GM18508 (cell line): ENCODE measurements around the gene CENPU.
"Not testable (repeated sequence)": the region's sequence is repeated elsewhere in the genome, so short reads cannot be mapped to it uniquely, and the experiment has no call there.

Experiments used
- ATAC-seq: cut with Tn5 transposase; IDR thresholded peaks from one replicate; pipeline ENCODE4 v1.9.1; 2021; ENCODE audit warnings: moderate number of reproducible peaks; ENCODE audit not compliant: insufficient read depth, unreplicated experiment

Gene CENPU

DNA sequence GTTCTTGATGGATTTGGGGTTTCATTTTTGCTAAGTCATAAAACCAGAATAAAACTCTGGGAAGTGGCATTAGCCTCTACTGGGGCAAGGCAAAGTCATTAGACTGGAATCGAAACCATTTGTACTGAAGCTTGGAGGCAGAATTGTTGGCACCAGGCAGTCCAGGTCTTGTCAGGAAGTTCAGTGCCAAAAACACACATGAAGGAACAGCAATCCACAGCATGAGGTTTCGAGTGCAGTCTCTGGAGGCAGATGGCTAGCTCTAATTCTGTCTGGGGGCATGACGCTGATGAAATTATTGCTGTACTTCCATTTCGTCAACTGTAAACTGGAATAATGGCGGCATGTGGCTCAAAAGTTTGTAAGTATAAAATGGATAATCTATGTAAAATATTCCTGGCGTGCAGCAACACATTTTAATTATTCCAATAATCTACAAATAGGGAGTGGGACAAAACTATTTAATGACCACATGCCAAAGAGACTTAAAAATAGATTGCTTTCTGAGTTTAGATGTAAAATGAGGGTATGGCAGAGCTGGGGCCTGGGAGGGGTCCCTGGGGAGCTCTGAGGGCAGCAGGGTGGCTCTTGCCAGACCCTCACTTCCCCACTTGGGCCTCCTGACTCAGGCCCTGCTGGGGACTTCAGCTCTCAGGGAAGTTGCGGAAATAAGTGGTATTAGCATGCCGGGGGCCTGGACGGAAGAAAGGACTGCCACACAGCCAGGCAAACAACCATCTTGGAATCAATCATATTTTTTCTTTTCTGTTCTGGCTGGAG, 18.8 kb upstream of the CENPU start:
- ATAC-seq, result no peak

DNA sequence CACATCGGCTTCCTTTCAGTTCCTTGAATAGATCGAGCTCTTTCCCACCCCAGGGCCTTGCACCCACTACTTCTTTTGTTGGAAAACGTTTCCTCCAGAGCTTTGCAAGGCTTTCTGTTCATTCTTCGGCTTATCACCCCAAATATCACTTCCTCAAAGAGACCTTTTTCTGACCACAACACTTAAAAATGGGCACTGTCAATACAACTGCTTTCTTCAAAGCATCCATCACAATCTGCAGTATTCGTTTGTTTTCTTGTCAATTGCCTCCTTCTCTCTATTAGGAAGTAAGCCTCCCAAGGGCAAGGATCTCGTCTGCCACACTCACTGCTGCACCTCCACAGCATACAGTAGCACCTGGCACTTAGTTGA, 17.7 kb upstream of the CENPU start:
- no peak for ATAC-seq

DNA sequence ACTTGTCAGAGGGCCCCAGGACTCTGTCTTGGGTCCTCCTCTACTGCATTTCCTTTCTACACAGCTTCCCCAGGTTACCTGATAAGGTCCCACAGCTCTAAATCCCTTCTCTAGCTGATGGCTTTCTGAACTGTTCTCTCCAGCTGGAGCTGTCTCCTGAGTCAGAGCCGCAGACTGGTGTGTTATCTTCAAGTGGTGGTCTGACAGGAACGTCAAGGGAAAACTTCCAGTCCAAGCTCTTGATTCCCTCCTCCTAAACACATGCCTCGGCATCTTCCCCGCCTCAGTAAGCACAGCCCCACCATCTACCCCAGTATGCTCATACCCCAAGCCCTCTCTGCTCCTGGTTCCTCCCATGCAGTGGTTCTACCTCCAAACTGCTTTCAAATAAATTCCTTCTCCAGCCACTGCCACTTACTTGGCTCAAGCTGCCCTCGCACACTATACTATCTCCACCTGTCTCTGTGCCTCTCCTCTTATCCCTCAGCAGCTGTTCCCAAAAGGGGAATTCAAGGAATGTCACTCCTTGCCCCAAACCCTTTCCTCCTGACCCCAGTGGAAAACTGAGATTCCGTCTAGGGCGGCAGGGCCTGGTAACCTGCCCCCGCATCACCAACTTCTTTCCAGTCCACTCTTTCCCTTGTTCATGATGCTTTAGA, 17.2 kb upstream of the CENPU start:
- ATAC-seq, result no peak

DNA sequence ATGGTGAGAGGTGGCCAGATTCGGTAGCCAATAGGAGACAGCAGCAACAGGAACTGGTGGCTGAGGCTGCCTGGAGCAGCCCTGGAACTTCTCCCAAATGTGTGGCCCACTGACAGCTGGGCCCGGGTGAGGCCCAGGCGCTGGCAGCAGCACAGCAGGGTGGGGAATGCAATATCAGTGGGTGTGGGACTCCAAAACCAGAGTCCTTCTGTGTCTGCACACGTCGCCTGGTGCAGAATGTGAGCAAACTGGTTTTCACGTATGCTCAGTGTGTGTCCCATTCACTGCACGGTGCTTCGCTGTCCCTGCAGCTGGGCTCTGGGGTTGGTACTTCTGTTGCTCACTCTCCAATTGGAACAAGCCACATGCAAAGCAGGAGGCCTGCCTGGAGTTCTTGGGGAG, 14.4 kb upstream of the CENPU start:
- ATAC-seq, result no peak

DNA sequence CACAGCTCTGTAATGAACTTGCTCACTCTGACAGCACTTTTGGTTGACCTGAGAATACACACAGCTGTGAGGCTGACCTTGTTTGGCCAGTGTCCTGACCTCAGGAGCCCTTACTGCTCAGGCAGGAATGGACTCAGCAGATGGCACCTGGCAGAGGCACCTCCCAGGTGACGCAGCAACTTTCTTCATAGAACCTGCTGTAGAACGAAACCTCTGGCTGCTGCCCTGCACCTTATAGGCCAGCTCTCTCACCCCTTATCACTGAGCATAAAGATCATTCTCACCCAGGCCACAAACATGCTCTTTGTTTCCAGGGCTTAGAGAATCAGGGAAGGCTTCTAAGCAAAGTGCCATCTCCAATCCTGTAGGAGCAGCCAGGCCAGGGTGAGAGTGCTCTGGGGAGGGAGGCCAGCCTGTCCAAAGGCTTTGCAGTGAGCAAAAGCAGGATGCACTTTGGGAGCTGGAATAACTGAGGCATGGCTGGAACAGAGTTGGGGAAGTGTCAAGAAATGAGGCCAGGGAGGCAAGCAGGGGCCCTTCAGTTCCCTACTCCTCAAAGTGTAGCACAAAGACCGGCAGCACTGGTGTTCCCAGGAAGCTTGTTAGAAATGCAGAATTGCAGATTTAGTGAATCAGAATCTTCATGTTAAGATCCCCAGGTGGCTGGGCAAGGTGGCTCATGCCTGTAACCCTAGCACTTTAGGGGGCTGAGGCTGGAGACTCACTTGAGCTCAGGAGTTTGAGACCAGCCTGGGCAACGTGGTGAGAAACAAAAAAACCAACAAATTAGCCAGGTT, 13.3 kb upstream of the CENPU start:
- no peak for ATAC-seq

DNA sequence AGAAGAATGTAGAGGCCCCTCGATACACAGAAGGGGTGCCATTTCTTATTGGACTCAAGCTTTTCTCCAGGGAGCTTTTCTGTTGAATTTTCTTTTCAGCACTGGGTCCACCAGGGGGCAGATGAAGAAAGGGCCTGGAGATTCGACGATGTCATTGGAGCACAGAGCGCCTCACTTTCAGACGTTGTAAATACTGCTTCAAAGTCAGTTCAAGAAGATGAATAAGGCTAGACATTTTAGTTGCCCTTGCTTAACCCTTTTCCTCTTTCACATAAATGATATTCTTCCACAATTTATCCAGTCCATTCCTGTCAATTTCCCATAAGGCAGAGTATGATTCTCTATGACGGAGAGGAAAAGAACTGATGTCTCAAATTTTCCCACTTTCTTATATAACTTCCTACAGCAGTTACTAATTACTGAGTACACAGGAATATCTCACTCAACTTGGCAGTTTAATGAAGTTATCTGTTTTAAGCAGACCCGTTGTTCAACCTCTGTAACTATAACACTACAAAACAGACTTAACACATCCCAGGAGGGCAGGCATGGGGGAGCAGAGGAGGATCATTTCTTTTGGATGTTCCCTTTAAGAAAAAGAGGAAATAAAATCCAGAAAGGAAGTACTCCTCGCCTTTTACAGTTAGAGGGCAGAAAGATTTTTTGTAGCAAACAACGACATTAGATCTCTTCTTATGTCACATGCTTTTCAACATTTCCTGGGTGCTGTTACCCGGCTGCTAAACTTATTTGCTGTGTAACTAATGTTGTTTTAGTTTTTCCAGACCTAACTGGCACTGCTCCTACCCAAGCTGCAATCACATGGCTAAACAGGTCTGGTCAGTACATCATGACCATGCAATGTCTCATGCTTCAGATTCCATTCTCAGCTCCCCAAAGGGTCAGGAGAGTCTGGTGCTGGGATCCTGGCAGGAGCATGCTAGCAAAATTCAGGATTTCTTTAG, 12.2 kb upstream of the CENPU start:
- no peak for ATAC-seq

DNA sequence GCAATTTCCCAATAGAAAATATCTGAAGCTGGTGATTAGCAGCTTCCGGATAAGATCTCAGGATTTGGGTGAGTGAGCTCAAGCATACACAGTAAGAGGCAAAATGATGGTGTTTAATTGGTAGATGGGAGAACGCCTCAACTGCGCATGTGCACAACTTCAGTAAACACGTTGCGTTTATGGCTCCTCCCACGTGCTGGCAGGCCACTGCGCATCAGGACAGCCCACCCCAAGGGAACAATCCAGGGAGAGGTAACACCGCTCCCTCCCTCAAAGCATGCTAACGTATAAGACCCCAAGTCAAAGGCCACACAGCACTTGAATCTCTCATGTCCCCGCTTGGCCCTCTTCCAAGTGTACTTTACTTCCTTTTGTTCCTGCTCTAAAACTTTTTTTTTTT, 10.3 kb upstream of the CENPU start:
- ATAC-seq, result no peak

DNA sequence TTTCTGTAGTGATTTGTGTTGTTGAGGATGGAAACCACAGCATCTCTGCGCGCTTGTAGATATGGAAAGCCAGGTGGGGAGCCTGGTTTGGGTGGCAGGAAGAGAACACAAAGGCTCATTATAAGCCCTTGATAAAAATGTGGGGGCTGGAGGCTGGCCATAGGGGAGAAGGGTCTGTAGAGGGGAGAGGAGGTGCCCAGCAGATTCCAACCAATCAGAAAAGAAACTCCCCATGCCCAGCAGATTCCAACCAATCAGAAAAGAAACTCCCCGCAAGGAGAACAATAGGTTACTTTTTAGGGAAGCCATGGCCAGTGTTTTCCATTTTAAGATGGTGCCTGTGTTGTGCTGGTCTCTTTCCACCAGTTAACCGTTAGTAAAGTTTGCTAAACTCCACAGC, 9.8 kb upstream of the CENPU start:
- ATAC-seq, result no peak

DNA sequence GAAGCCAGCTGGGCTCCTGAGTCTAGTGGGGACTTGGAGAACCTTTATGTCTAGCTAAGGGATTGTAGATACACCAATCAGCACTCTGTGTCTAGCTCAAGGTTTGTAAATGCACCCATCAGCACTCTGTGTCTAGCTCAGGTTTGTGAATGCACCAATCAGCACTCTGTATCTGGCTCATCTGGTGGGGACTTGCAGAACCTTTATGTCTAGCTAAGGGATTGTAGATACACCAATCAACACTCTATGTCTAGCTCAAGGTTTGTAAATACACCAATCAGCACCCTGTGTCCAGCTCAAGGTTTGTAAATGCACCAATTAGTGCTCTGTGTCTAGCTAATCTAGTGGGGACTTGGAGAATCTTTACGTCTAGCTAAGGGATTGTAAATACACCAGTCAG, 7.8 kb upstream of the CENPU start:
- ATAC-seq, result not testable (repeated sequence)

DNA sequence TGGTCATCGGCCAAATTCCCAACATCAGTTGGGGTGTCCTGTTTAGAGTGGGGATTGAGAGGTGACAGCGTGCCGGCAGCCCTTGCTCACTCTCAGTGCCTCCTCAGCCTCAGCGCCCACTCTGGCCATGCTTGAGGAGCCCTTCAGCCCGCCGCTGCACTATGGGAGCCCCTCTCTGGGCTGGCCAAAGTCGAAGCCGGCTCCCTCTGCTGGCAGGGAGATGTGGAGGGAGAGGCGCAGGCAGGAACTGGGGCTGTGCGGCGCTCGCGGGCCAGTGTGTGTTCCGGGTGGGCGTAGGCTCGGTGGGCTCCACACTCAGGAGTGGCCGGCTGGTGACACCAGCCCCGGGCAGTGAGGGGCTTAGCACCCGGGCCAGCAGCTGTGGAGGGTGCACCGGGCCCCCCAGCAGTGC, 7.1 kb upstream of the CENPU start:
- ATAC-seq, result no peak

DNA sequence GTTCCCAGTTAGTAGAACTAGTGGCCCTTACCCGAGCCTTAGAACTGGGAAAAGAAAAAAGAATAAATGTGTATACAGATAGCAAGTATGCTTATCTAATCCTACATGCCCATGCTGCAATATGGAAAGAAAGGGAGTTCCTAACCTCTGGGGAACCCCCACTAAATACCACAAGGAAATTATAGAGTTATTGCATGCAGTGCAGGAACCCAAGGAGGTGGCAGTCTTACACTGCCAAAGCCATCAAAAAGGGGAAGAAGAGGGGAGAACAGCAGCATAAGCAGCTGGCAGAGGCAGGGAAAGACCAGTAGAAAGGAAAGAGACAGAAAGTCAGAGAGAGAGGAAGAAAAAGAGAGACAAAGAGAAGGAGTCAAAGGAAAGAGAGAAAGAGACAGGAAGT, 5.7 kb upstream of the CENPU start:
- not testable (repeated sequence) for ATAC-seq

DNA sequence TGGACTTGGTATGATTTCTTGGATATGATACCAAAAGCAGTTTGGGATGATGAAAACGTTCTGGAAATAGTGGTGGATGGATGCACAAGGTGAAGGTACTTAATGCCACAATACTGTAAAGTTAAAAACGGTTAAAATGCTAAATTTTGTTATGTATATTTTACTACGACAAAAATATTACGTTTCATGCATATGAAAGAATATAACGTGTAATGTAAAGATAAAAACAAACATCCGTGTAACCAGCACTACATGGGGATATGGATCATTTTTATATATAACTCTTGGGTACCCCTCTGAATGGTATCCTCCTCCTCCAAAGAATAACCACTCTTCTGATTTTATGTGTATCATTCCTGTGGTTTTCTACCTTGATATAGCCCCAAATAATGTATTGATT, 862 bp upstream of the CENPU start:
- ATAC-seq, result no peak

DNA sequence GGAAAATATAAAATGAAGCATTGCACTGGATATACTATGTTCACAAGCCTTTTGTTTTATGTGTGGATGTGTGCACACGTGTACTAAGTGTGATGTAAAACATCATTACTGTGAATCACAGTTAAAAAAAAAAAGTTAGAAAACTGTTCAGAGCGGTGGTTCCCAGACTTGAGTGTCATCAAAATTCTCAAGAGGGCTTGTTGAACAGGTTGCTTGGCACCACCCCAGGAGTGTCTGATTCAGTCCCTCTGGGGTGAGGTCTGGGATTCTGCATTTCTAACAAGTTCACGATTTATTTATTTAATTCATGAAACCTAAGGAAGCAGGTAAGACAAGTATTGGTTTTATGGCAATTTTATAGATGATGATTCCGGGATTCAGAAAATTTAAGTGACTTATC, 1.8 kb downstream of the CENPU start:
- no peak for ATAC-seq

DNA sequence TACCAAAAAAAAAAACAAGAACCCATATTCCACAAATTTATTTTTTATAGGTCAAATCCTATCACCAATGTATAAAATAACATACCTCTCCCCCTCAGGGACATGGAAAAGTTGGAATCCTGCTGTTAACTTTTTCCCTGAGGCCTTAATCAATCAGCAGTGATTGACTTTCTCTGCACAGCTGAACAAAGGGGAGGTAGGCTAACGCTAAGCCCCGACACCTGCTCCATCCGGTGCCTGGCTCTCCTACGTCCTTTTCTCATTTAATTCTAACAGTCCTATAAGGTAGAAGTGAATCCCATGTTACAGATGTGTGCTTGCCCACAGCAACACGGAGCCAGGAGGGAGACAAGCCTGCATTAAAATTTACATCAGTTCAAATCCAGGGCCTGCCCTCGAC, 2.8 kb downstream of the CENPU start:
- no peak for ATAC-seq

DNA sequence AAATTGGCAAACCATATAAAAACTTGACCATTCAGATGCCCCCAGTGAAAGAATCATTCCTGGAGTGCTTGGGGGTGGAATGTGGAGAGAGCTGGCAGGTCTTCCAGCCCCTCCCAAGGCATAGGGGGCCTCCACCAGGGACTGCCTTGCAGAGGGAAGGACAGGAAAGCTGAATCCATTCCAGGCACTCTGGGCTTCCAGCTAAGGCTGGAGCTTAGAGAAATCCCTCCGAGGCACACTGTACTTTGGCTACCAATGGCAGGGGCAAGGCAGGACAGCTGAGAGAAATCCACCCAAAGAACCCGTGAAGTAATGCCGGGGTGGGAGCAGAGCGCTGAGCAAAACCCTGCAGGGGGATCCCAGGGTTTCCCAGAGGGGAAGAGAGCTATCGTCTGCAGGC, 4.0 kb downstream of the CENPU start:
- no peak for ATAC-seq

DNA sequence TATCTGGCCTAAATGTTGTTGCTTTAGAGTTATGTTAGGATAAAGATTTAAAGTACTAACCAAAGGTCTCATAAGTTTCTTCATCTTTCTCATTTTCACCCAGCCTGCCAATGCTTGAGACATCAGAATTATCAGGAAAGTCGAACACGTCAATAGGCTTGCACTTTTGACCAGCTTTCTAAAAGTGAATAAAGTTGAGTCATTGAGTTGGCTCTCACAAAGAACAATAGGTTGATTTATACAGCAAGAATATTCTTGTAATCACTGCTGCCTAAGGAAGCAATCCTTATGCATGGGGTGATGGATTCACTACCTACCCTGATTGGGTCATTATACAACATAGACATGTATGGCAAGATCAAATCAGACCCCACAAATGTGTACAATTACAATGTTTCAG, 5.0 kb downstream of the CENPU start:
- ATAC-seq, result no peak

DNA sequence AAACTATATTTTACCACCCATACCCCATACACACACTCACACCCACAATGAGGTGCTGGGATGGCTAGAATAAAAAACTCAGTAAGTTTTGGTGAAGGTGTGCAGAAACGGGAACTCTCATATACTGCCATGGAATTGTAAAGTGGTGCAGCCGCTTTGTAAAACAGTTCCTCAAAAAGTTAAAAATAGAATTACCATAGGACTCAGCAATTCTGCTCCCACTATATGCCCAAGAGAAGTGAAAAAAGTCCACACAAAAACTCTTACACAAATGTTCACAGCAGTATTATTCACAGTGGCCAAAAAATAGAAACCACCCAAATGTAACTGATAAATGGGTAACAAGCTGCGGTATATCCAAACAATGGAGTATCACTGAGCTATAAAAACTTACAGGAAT, 6.5 kb downstream of the CENPU start:
- ATAC-seq, result no peak

DNA sequence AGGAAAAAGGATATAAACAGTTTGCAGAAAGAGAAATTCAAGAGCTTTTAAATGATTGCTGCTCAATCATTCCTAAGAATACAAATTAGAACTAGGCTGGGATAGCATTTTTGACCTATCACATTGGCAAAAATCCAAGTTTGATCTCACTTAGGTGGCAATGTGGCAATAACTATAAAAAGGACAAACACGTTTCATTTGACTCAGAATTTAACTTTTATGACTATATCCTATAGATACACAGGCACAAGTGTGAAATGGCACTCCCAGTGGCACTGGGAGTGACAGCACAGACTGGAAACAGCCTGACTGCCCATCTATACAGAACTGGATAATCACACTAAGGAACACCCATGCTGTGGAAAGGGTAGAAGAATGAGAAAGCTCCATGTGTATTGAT, 11.1 kb downstream of the CENPU start:
- ATAC-seq, result no peak

DNA sequence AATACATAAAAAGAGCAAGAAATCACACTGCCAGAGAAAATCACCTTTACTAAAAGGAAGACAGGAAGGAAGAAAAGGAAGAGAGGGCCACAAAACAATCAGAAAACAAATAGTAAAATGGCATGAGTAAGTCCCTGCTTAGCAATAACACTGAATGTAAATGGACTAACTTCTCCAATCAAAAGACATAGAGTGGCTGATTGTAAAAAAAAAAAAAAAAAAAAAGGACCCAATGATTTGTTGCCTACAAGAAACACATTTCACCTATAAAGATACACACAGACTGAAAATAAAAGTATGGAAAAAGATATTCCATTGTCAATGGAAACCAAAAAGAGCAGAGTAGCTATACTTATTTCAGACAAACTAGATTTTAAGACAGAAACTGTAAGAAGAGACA, 12.6 kb downstream of the CENPU start:
- ATAC-seq, result no peak

DNA sequence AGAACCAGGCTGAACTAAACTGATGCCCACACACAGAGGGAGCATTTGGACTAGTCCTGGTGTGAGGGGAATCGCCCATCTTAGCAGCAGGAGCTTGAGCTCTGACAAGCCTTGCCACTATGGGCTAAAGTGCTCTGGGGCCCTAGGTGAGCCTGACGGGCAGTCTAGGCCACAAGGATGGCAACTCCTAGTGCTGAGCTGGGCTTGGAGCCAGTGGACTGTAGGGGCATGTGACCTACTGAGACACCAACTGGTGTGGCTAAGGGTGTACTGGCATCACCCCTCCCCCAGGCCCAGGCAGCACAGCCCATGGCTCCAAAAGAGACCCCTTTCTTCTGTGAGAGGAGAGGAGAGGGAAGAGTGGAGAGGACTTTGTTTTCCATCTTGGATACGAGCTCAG, 14.5 kb downstream of the CENPU start:
- no peak for ATAC-seq
